Endothelial cell of umbilical vein (primary cell): Measurements from ENCODE around the gene LSP1. TPM values are rescaled to one million over a fixed set of nuclear protein-coding genes. Genes with fewer than 3 reads are reported as not detected.

Experiments used
- BruUV-seq: library from RNA; stranded (reverse); fragments of 400-500 nt; replicated peaks from 2 replicates; lab custom pipeline; 2021; lab: Mats Ljungman, UMichigan
- CTCF ChIA-PET: fragments of 300-600, 350-600 bp; sonication (Branson Sonifier 250); formaldehyde crosslinking; loops from one replicate; lab custom pipeline; 2021; ENCODE audit warnings: antibody characterized with exemption, inconsistent platforms; lab: Charles Lee
- POLR2A ChIA-PET: fragments of 300-600, 350-600 bp; sonication (Branson Sonifier 250); formaldehyde crosslinking; loops from one replicate; lab custom pipeline; 2021; ENCODE audit warnings: antibody characterized with exemption, inconsistent platforms; lab: Charles Lee
- DNase-seq: peaks from one replicate; pipeline ENCODE4 v3.0.0-alpha.2; 2011; ENCODE audit warnings: low read depth, low spot score
- FAIRE-seq: peaks from 2 replicates; lab custom pipeline; 2011; peaks lifted over from hg19 to GRCh38; lab: Jason Lieb, UNC
- H2AFZ ChIP-seq: 2 replicates; pipeline ENCODE4 v1.6.0; 2012; ENCODE audit warnings: low read depth, low read length, control low read depth, inconsistent platforms
- H3K27ac ChIP-seq: 2 replicates; pipeline ENCODE4 v1.5.1; 2011; ENCODE audit warnings: low read depth, mild to moderate bottlenecking, control low read depth, low read length, moderate library complexity; ENCODE audit not compliant: insufficient read depth
- H3K27me3 ChIP-seq, 2 experiments: 2 replicates each; pipeline versions ENCODE4 v1.6.0 to v1.6.1; 2011; ENCODE audit warnings: low read length in 2 of 2, mixed read lengths in 1 of 2; ENCODE audit not compliant: control insufficient read depth in 2 of 2, insufficient read depth in 2 of 2
- H3K36me3 ChIP-seq, 2 experiments: 2 replicates in 1 of 2; 3 replicates in 1 of 2; pipeline ENCODE4 v1.5.1; 2011; ENCODE audit warnings: low read length in 2 of 2, mild to moderate bottlenecking in 1 of 2, moderate library complexity in 1 of 2; ENCODE audit not compliant: control insufficient read depth in 2 of 2, insufficient read depth in 2 of 2; ENCODE audit errors: extremely low read depth in 1 of 2
- H3K4me1 ChIP-seq: 3 replicates; pipeline ENCODE4 v1.5.1; 2011; ENCODE audit warnings: mild to moderate bottlenecking, low read length; ENCODE audit not compliant: control insufficient read depth, insufficient read depth; ENCODE audit errors: extremely low read depth
- H3K4me2 ChIP-seq: 2 replicates; pipeline ENCODE4 v1.6.1; 2011; ENCODE audit warnings: low read length, control low read depth, mixed read lengths; ENCODE audit not compliant: insufficient read depth
- H3K4me3 ChIP-seq, 3 experiments: fragments of 200-600 bp in 1 of 3; sonication (generic), shearing (Covaris generic) in 1 of 3; replicated peaks in 1 of 3; 2 replicates each; pipeline ENCODE4 v1.5.1; 2011 to 2016; ENCODE audit warnings: control low read depth in 3 of 3, low read length in 3 of 3, mild to moderate bottlenecking in 2 of 3, inconsistent platforms in 1 of 3, low read depth in 1 of 3, moderate library complexity in 1 of 3; ENCODE audit not compliant: insufficient read depth in 1 of 3
- H3K79me2 ChIP-seq: 2 replicates; pipeline ENCODE4 v1.6.0; 2012; ENCODE audit warnings: low read length, inconsistent platforms; ENCODE audit not compliant: control insufficient read depth, insufficient read depth
- H3K9ac ChIP-seq: replicated peaks from 2 replicates; pipeline ENCODE3; 2011; ENCODE audit warnings: low read length, control low read depth; ENCODE audit not compliant: insufficient read depth; ENCODE audit errors: extremely low read depth
- H3K9me1 ChIP-seq: replicated peaks from 3 replicates; pipeline ENCODE4 v1.6.0; 2011; ENCODE audit warnings: mild to moderate bottlenecking, low read length; ENCODE audit not compliant: control insufficient read depth, insufficient read depth; ENCODE audit errors: extremely low read depth
- H3K9me3 ChIP-seq: replicated peaks from 2 replicates; pipeline ENCODE4 v1.5.1; 2012; ENCODE audit warnings: low read length, inconsistent platforms; ENCODE audit not compliant: control insufficient read depth, insufficient read depth
- H4K20me1 ChIP-seq: replicated peaks from 2 replicates; pipeline ENCODE3; 2011; ENCODE audit warnings: mild to moderate bottlenecking, low read length; ENCODE audit not compliant: control insufficient read depth, insufficient read depth; ENCODE audit errors: extremely low read depth
- EZH2 ChIP-seq: IDR thresholded peaks from 2 replicates; pipeline ENCODE4 v1.6.1; 2012; ENCODE audit warnings: borderline replicate concordance, low read depth, mild to moderate bottlenecking, moderate library complexity, low read length, inconsistent platforms; ENCODE audit not compliant: severe bottlenecking
- FOS ChIP-seq: IDR thresholded peaks from 2 replicates; pipeline ENCODE4 v1.6.1; 2011; ENCODE audit warnings: mild to moderate bottlenecking, low read length, moderate library complexity, borderline replicate concordance; ENCODE audit not compliant: insufficient read depth
- GATA2 ChIP-seq: IDR thresholded peaks from 2 replicates; pipeline ENCODE4 v1.7.0; 2011; ENCODE audit warnings: low read depth, mild to moderate bottlenecking, moderate library complexity, mixed read lengths, low read length; ENCODE audit not compliant: insufficient read length, insufficient read depth
- JUN ChIP-seq: IDR thresholded peaks from 2 replicates; pipeline ENCODE4 v1.6.1; 2011; ENCODE audit warnings: borderline replicate concordance, low read depth; ENCODE audit not compliant: insufficient read length, insufficient read depth
- MYC ChIP-seq: IDR thresholded peaks from one replicate; pipeline ENCODE4 v1.6.1; 2011; ENCODE audit warnings: mild to moderate bottlenecking, low read depth, low read length
- POLR2A ChIP-seq: IDR thresholded peaks from 2 replicates; pipeline ENCODE4 v1.6.1; 2012; ENCODE audit warnings: low read depth, mild to moderate bottlenecking, control low read depth, low read length
- POLR2AphosphoS5 ChIP-seq: IDR thresholded peaks from 2 replicates; pipeline ENCODE4 v1.6.1; 2012; ENCODE audit warnings: low read depth, mild to moderate bottlenecking, control low read depth, low read length, moderate library complexity; ENCODE audit not compliant: insufficient read depth
- dilution Hi-C: fragments of 300-500 bp; cut with MboI; formaldehyde crosslinking; loops from one replicate; pipeline ENCODE4 v1.15.0; 2019; ENCODE audit warnings: low sequenced_read_pairs; ENCODE audit not compliant: extremely low pct_ligation_motif_present
- intact Hi-C: fragments of 100-400 bp; cut with micrococcal nuclease; formaldehyde crosslinking; loops from one replicate; pipeline ENCODE4 v1.10.0; 2022
- polyA plus RNA-seq, 4 experiments: library from polyadenylated mRNA; depleted of rRNA in 3 of 4; stranded (reverse) in 3 of 4; unstranded in 1 of 4; fragments of >200 nt; gene quantifications; 2 replicates each; pipeline versions ENCODE4 v1.2.1 to v1.2.3, GENCODE V29; 2011 to 2012; ENCODE audit warnings: missing spikeins in 1 of 4
- total RNA-seq: library from RNA; stranded (reverse); gene quantifications from 2 replicates; pipeline ENCODE4 v1.2.3, GENCODE V29; 2021
- TF ChIP-seq, protein P1 (sequence below), 2 donors: IDR thresholded peaks; 1 replicate in 1 of 2; 2 replicates in 1 of 2; pipeline ENCODE4 v1.5.1; 2011; ENCODE audit warnings: low read length in 2 of 2, mild to moderate bottlenecking in 2 of 2, moderate library complexity in 2 of 2, control low read depth in 1 of 2, inconsistent platforms in 1 of 2, low read depth in 1 of 2; ENCODE audit not compliant: insufficient read depth in 1 of 2; ENCODE audit errors: extremely low read depth in 1 of 2
- TF ChIP-seq, protein P2 (sequence below): IDR thresholded peaks from 2 replicates; pipeline ENCODE4 v1.6.1; 2011; ENCODE audit not compliant: insufficient read depth, insufficient read length

The LSP1 gene
- total and polyA plus RNA-seq, 2 donors (not counting 3 experiments of a cell fraction or from before 2014, with no cell fraction given): not detected

DNA sequence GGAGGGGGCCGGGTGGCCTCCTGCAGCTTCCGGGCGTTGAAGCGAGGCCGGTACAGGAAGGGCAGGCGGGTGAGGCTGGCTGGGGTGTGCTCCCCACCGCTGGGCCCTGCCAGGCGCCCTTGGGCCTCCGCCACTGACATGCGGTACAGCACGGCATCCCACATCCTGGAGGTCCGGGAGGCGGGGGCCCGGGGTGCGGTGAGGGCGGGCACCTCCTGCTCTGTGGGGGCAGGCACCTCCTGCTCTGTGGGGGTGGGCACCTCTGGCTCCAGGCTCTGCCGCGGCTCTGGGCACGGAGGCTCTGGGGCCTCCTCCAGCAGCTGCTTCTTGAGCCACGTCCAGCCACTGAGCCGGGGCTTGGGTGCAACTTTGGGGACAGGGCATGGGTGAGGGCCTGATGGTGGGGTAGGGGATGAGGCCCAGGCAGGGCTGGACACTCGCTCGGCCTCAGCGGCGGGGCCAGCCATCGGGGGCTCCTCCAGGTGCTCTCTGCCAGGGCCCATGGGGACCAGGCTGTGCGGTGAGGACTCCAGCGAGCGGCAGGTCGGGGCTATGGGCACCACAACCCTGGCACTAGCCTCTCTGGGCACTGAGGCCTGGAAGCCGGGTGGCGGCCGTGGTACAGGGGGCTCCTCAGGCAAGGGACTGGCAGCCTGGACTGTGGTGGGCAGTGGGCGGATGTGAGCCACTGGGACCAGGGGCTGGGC lies 36.5 kb downstream of the LSP1 start:
- no peaks in the 10 kb centered on the region for H3K9me3 ChIP-seq
- no peaks in the 10 kb centered on the region for H4K20me1 ChIP-seq
- no peak overlapping the region for H3K27ac ChIP-seq
- no peaks in the 10 kb centered on the region for H3K36me3 ChIP-seq
- no peak overlapping the region for H2AFZ ChIP-seq
- no peaks in the 10 kb centered on the region for H3K4me1 ChIP-seq
- H3K4me3 ChIP-seq: no peak overlapping the region
- H3K27me3 ChIP-seq: no peaks in the 10 kb centered on the region
- H3K79me2 ChIP-seq: no peaks in the 10 kb centered on the region
- no peaks in the 10 kb centered on the region for H3K9me1 ChIP-seq
- H3K9ac ChIP-seq: no peak overlapping the region
- DNase-seq (no peak), FAIRE-seq (no peak)
- intact Hi-C loops: no loop called here
- CTCF ChIA-PET: no interaction called here
- dilution Hi-C loops: no loop called here
- no peak overlapping the region for H3K4me2 ChIP-seq
- TF ChIP-seq FOS (no peak), GATA2 (no peak), POLR2AphosphoS5 (no peak), MYC (no peak), POLR2A (no peak)
- POLR2A ChIA-PET: no interaction called here
- BruUV-seq: no TSS peak

DNA sequence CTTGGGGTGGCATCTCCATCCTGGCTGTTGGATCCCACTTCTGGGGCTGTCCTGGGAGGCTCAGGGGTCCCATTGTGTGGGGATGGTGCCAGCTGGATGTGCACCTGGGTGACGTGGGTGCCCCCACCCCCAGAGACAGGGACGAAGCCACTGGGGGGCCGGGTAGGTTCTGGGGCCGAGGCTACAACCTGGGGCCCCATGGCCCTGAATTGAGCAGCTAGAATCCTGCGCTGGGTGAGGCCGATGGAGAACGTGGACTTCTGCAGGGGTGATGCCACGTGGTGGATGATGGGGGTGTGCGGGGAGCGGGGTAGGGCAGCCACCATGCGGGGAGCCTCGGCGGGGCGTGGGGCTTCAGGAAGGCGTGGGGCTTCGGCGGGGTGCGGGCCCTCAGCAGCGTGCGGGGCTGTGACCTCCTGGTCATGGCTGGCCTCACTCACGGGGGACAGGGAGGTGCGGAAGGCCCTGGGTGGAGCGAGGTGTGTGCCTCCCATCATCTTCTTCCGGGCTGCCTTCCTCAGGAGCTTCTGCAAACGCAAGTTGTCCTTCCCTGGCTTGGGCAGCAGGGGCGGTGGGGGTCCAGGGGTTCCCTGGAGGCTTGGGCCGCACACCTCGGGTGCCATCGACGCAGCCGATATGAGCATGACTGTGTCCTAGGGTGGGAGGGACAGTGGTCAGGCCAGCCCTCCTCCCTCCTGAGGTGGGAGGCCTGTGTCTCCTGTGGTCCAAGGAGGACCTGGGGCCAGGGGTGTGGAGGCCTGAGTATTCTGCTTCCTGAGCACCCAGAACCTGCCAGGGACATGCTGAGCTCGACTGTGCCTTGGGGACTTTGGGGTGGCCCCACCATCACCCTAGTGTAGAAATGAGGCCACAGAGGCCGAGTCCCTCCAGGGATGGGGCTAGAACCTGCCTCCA lies 37.3 kb downstream of the LSP1 start:
- Histone ChIP-seq H4K20me1 (no peaks in the 10 kb centered on the region), H3K9me3 (no peaks in the 10 kb centered on the region), H3K4me3 (no peak overlapping the region), H3K9ac (no peak overlapping the region), H3K4me2 (no peak overlapping the region), H3K27me3 (no peaks in the 10 kb centered on the region), H3K4me1 (no peaks in the 10 kb centered on the region), H3K36me3 (no peaks in the 10 kb centered on the region), H3K79me2 (no peaks in the 10 kb centered on the region), H3K27ac (no peak overlapping the region), H3K9me1 (no peaks in the 10 kb centered on the region), H2AFZ (no peak overlapping the region)
- BruUV-seq: no TSS peak
- ChIA-PET CTCF (interaction anchor here (2.2 kb wide), 1 partner anchor 8 kb away, joined by 15 read pairs; no protein-coding TSS in a partner anchor), POLR2A (no interaction called here)
- DNase-seq (no peak), FAIRE-seq (no peak)
- dilution Hi-C loops (no loop called here), intact Hi-C loops (no loop called here)
- no peak for TF ChIP-seq JUN
- TF ChIP-seq GATA2: no peak
- TF ChIP-seq POLR2AphosphoS5: no peak
- TF ChIP-seq POLR2A: no peak
- no peak for TF ChIP-seq EZH2
- TF ChIP-seq, protein P1, sequence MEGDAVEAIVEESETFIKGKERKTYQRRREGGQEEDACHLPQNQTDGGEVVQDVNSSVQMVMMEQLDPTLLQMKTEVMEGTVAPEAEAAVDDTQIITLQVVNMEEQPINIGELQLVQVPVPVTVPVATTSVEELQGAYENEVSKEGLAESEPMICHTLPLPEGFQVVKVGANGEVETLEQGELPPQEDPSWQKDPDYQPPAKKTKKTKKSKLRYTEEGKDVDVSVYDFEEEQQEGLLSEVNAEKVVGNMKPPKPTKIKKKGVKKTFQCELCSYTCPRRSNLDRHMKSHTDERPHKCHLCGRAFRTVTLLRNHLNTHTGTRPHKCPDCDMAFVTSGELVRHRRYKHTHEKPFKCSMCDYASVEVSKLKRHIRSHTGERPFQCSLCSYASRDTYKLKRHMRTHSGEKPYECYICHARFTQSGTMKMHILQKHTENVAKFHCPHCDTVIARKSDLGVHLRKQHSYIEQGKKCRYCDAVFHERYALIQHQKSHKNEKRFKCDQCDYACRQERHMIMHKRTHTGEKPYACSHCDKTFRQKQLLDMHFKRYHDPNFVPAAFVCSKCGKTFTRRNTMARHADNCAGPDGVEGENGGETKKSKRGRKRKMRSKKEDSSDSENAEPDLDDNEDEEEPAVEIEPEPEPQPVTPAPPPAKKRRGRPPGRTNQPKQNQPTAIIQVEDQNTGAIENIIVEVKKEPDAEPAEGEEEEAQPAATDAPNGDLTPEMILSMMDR (IDR thresholded peaks at IDR 0.05; ENCODE audit: extremely low read depth in 1 of 2, insufficient read depth in 1 of 2, low read depth in 1 of 2, low read length in 2 of 2): no peak
- no peak for TF ChIP-seq FOS
- TF ChIP-seq MYC: no peak
- TF ChIP-seq, protein P2, sequence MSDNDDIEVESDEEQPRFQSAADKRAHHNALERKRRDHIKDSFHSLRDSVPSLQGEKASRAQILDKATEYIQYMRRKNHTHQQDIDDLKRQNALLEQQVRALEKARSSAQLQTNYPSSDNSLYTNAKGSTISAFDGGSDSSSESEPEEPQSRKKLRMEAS: no peak
